HCT116 (cell line): ENCODE measurements around the gene CKLF. TPM values are rescaled to one million over a fixed set of nuclear protein-coding genes. Genes with fewer than 3 reads are reported as not detected.

Experiments used
- ATAC-seq: fragments of 200-7000 bp; cut with Tn5 transposase; 2 replicates; pipeline ENCODE4 v1.9.1; 2020; ENCODE audit warnings: mild to moderate bottlenecking, moderate library complexity
- BruUV-seq: library from RNA; stranded (reverse); fragments of 400-500 nt; replicated peaks from 2 replicates; lab custom pipeline; 2021; lab: Mats Ljungman, UMichigan
- CTCF ChIA-PET: fragments of 300-600 bp; sonication (Branson Sonifier 250); formaldehyde crosslinking; loops from one replicate; lab custom pipeline; 2021; ENCODE audit warnings: antibody characterized with exemption; lab: Charles Lee
- POLR2A ChIA-PET: fragments of 300-600, 350-600 bp; sonication (Branson Sonifier 250); formaldehyde crosslinking; loops from one replicate; lab custom pipeline; 2021; ENCODE audit warnings: antibody characterized with exemption; lab: Charles Lee
- RAD21 ChIA-PET, 2 experiments: fragments of 300-600 bp; sonication (Branson Sonifier 250); formaldehyde crosslinking; loops; one replicate each; lab custom pipeline; 2023; ENCODE audit warnings: low total read pairs in 2 of 2; ENCODE audit not compliant: uncharacterized antibody in 2 of 2, unreplicated experiment in 2 of 2, low non-redundant PET in 1 of 2; lab: Charles Lee
- DNase-seq: peaks from one replicate; pipeline ENCODE4 v3.0.0-alpha.2; 2010; ENCODE audit warnings: low read depth, low spot score
- H2AFZ ChIP-seq: fragments of 200-600 bp; shearing (Covaris generic), sonication (generic); 2 replicates; pipeline ENCODE4 v1.6.1; 2017; ENCODE audit warnings: low read depth, mixed run types, mixed read lengths, antibody characterized with exemption, low read length; ENCODE audit not compliant: poor library complexity, severe bottlenecking
- H3K27ac ChIP-seq: 2 replicates; pipeline ENCODE4 v1.5.1; 2012; ENCODE audit warnings: low read depth, low read length
- H3K27me3 ChIP-seq: fragments of 200-600 bp; sonication (generic); 2 replicates; pipeline ENCODE4 v1.6.1; 2016; ENCODE audit warnings: mixed run types, low read length, mixed read lengths; ENCODE audit not compliant: insufficient read depth
- H3K36me3 ChIP-seq, 2 experiments: fragments of 200-500 bp in 1 of 2; fragments of 200-600 bp in 1 of 2; sonication (Bioruptor generic) in 1 of 2; sonication (generic) in 1 of 2; 2 replicates each; pipeline versions ENCODE4 v1.5.1 to v1.6.1; 2014 to 2016; ENCODE audit warnings: low read length in 2 of 2, inconsistent platforms in 1 of 2, mixed read lengths in 1 of 2, mixed run types in 1 of 2; ENCODE audit not compliant: insufficient read depth in 2 of 2, control insufficient read depth in 1 of 2
- H3K4me1 ChIP-seq, 2 experiments: fragments of 200-600 bp in 1 of 2; sonication (generic) in 1 of 2; 2 replicates each; pipeline versions ENCODE4 v1.5.1 to v1.6.1; 2012 to 2017; ENCODE audit warnings: low read length in 2 of 2, inconsistent platforms in 1 of 2, mild to moderate bottlenecking in 1 of 2, mixed read lengths in 1 of 2, mixed run types in 1 of 2, moderate library complexity in 1 of 2; ENCODE audit not compliant: insufficient read depth in 2 of 2, control insufficient read depth in 1 of 2
- H3K4me2 ChIP-seq: fragments of 200-600 bp; sonication (generic); 2 replicates; pipeline ENCODE4 v1.6.1; 2017; ENCODE audit warnings: mixed run types, low read length, mixed read lengths
- H3K4me3 ChIP-seq, 2 experiments: fragments of 200-600 bp in 1 of 2; sonication (generic) in 1 of 2; replicated peaks in 1 of 2; 2 replicates each; pipeline ENCODE4 v1.5.1; 2011 to 2016; ENCODE audit warnings: low read length in 2 of 2, control low read depth in 1 of 2, low read depth in 1 of 2, mild to moderate bottlenecking in 1 of 2, mixed read lengths in 1 of 2, mixed run types in 1 of 2
- H3K79me2 ChIP-seq: fragments of 200-600 bp; sonication (generic); 2 replicates; pipeline ENCODE4 v1.6.1; 2017; ENCODE audit warnings: mild to moderate bottlenecking, mixed run types, low read length, moderate library complexity, mixed read lengths; ENCODE audit not compliant: insufficient read depth
- H3K9ac ChIP-seq: fragments of 200-600 bp; sonication (generic); 2 replicates; pipeline ENCODE4 v1.6.1; 2016; ENCODE audit warnings: low read length, mixed read lengths
- H3K9me2 ChIP-seq: fragments of 200-600 bp; sonication (generic), shearing (Covaris generic); 2 replicates; pipeline ENCODE4 v1.6.1; 2017; ENCODE audit warnings: mixed run types, mild to moderate bottlenecking, moderate library complexity; ENCODE audit not compliant: insufficient read depth
- H3K9me3 ChIP-seq, 2 experiments: fragments of 200-500 bp in 1 of 2; fragments of 200-600 bp in 1 of 2; sonication (Bioruptor generic) in 1 of 2; sonication (generic) in 1 of 2; 2 replicates each; pipeline ENCODE4 v1.6.1; 2014 to 2017; ENCODE audit warnings: low read length in 2 of 2, mixed read lengths in 2 of 2, inconsistent platforms in 1 of 2, low read depth in 1 of 2, mild to moderate bottlenecking in 1 of 2, mixed run types in 1 of 2, moderate library complexity in 1 of 2; ENCODE audit not compliant: control insufficient read depth in 1 of 2, insufficient read depth in 1 of 2
- H4K20me1 ChIP-seq: fragments of 200-600 bp; sonication (generic), shearing (Covaris generic); 2 replicates; pipeline ENCODE4 v1.6.1; 2017; ENCODE audit warnings: mixed run types, mild to moderate bottlenecking, moderate library complexity; ENCODE audit not compliant: insufficient read depth
- CEBPB ChIP-seq: IDR thresholded peaks from 2 replicates; pipeline ENCODE4 v1.6.1; 2012; ENCODE audit warnings: low read depth
- ELF1 ChIP-seq: IDR thresholded peaks from 2 replicates; pipeline ENCODE4 v1.6.1; 2012; ENCODE audit warnings: low read depth, borderline replicate concordance
- POLR2A ChIP-seq: IDR thresholded peaks from 2 replicates; pipeline ENCODE4 v1.7.0; 2011; ENCODE audit warnings: borderline replicate concordance; ENCODE audit not compliant: insufficient read depth, insufficient read length; ENCODE audit errors: extremely low read depth
- POLR2AphosphoS5 ChIP-seq: IDR thresholded peaks from 2 replicates; pipeline ENCODE4 v1.6.1; 2011; ENCODE audit warnings: mild to moderate bottlenecking, low read depth, low read length, moderate library complexity
- SP1 ChIP-seq: IDR thresholded peaks from 2 replicates; pipeline ENCODE4 v1.6.1; 2012; ENCODE audit warnings: low read depth
- ZFX ChIP-seq: fragments of 450-650 bp; IDR thresholded peaks from 2 replicates; pipeline ENCODE4 v1.6.1; 2017
- ZNF274 ChIP-seq: fragments of 200-500 bp; sonication (Bioruptor generic); IDR thresholded peaks from 2 replicates; pipeline ENCODE4 v1.6.1; 2014; ENCODE audit warnings: mild to moderate bottlenecking, low read depth, low read length, inconsistent platforms
- intact Hi-C: fragments of 100-400 bp; cut with micrococcal nuclease; formaldehyde crosslinking; loops from 2 replicates; pipeline ENCODE4 v1.10.0; 2022
- total RNA-seq: library from RNA; stranded (reverse); gene quantifications from one replicate; pipeline ENCODE4 v1.2.1, GENCODE V29; 2021; ENCODE audit not compliant: unreplicated experiment
- TF ChIP-seq, protein P1 (sequence below): IDR thresholded peaks from 2 replicates; pipeline ENCODE4 v1.6.1; 2012; ENCODE audit warnings: low read depth

CKLF gene
- total RNA-seq, 1 experiment from 2014 or later, result 38.6 TPM

DNA sequence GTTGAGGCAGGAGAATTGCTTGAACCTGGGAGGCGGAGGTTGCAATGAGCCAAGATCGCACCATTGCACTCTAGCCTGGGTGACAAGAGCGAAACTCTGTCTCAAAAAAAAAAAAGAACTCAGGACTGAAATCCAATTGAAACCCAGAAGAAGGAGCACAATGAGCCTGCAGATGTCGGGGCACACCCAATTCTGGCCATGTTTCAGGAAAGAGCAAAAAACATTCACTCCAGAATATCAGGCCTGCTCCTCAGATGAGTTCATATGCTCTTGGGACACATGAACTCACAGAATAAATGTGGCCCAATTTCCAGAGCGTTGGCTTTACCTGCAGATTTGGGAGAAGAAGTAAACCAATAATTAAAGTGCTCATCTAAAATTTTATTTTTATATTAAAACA, 23.9 kb downstream of the CKLF start:
- ATAC-seq, result no peak
- TF ChIP-seq, protein P1, sequence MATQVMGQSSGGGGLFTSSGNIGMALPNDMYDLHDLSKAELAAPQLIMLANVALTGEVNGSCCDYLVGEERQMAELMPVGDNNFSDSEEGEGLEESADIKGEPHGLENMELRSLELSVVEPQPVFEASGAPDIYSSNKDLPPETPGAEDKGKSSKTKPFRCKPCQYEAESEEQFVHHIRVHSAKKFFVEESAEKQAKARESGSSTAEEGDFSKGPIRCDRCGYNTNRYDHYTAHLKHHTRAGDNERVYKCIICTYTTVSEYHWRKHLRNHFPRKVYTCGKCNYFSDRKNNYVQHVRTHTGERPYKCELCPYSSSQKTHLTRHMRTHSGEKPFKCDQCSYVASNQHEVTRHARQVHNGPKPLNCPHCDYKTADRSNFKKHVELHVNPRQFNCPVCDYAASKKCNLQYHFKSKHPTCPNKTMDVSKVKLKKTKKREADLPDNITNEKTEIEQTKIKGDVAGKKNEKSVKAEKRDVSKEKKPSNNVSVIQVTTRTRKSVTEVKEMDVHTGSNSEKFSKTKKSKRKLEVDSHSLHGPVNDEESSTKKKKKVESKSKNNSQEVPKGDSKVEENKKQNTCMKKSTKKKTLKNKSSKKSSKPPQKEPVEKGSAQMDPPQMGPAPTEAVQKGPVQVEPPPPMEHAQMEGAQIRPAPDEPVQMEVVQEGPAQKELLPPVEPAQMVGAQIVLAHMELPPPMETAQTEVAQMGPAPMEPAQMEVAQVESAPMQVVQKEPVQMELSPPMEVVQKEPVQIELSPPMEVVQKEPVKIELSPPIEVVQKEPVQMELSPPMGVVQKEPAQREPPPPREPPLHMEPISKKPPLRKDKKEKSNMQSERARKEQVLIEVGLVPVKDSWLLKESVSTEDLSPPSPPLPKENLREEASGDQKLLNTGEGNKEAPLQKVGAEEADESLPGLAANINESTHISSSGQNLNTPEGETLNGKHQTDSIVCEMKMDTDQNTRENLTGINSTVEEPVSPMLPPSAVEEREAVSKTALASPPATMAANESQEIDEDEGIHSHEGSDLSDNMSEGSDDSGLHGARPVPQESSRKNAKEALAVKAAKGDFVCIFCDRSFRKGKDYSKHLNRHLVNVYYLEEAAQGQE, result no peak
- TF ChIP-seq ZFX (no peak), POLR2AphosphoS5 (no peak), CEBPB (no peak), POLR2A (no peak), ZNF274 (no peak), SP1 (no peak), ELF1 (no peak)
- TF ChIP-seq, all 23 proteins: peak for 0
- Histone ChIP-seq H4K20me1 (no peaks in the 10 kb centered on the region), H3K9ac (no peak overlapping the region), H3K4me3 (no peak overlapping the region), H3K9me3 (no peaks in the 10 kb centered on the region), H3K36me3 (no peaks in the 10 kb centered on the region), H2AFZ (no peak overlapping the region), H3K4me2 (no peak overlapping the region), H3K4me1 (peaks cover 14% of the 10 kb centered on the region in 2 experiments), H3K9me2 (no peaks in the 10 kb centered on the region), H3K79me2 (no peaks in the 10 kb centered on the region), H3K27me3 (no peaks in the 10 kb centered on the region), H3K27ac (no peak overlapping the region)
- ChIA-PET POLR2A (no interaction called here), CTCF (no interaction called here), RAD21 (no interaction called here)
- intact Hi-C loops, result no loop called here
- no peak for DNase-seq
- BruUV-seq, result no TSS peak
